LoVo (cell line): ENCODE results near the gene RAD51B.
"Not testable (repeated sequence)": the region's sequence is repeated elsewhere in the genome, so short reads cannot be mapped to it uniquely, and the experiment has no call there.

Experiments
- DNase-seq: peaks from one replicate; pipeline ENCODE4 v3.0.0-alpha.2; 2016; ENCODE audit warnings: low spot score

Gene RAD51B

GRCh38 chr14:67984274-67984673, 164.7 kb downstream of the RAD51B start:
- no peak for DNase-seq

GRCh38 chr14:67986131-67986841, 166.7 kb downstream of the RAD51B start:
- no peak for DNase-seq

- DNase-seq = no peak
These were observed 168.0 kb downstream of the RAD51B start for GRCh38 chr14:67987606-67988005.

GRCh38 chr14:67988210-67988609, 168.6 kb downstream of the RAD51B start:
- not testable (repeated sequence) for DNase-seq

GRCh38 chr14:67990576-67990975, 171.0 kb downstream of the RAD51B start:
- DNase-seq = no peak

- no peak for DNase-seq
These were observed 175.0 kb downstream of the RAD51B start for GRCh38 chr14:67994531-67994930.

- no peak for DNase-seq
These were observed 176.7 kb downstream of the RAD51B start for GRCh38 chr14:67996235-67996634.

- DNase-seq = no peak
These were observed 179.3 kb downstream of the RAD51B start for GRCh38 chr14:67998834-67999233.

GRCh38 chr14:67999290-67999689, 179.7 kb downstream of the RAD51B start:
- DNase-seq = no peak

- DNase-seq = peak; percentile 75
These were observed 180.3 kb downstream of the RAD51B start for GRCh38 chr14:67999705-68000384.

- DNase-seq = no peak
These were observed 180.9 kb downstream of the RAD51B start for GRCh38 chr14:68000511-68000910.

GRCh38 chr14:68008491-68008890, 188.9 kb downstream of the RAD51B start:
- DNase-seq = no peak

- DNase-seq = no peak
These were observed 191.9 kb downstream of the RAD51B start for GRCh38 chr14:68011406-68012028.

GRCh38 chr14:68012871-68013270, 193.3 kb downstream of the RAD51B start:
- DNase-seq = no peak

GRCh38 chr14:68013326-68013725, 193.7 kb downstream of the RAD51B start:
- no peak for DNase-seq

GRCh38 chr14:68014771-68015170, 195.2 kb downstream of the RAD51B start:
- no peak for DNase-seq

- DNase-seq = peak; percentile 27
These were observed 196.0 kb downstream of the RAD51B start for GRCh38 chr14:68015356-68016254.

- no peak for DNase-seq
These were observed 196.8 kb downstream of the RAD51B start for GRCh38 chr14:68016255-68016914.

GRCh38 chr14:68018598-68018997, 199.0 kb downstream of the RAD51B start:
- peak; percentile 84 for DNase-seq

- DNase-seq = no peak
These were observed 200.9 kb downstream of the RAD51B start for GRCh38 chr14:68020493-68020892.

- DNase-seq = no peak
These were observed 201.6 kb downstream of the RAD51B start for GRCh38 chr14:68020999-68021663.
